ENCODE measurements around the gene AZIN2.

AZIN2 gene

DNA sequence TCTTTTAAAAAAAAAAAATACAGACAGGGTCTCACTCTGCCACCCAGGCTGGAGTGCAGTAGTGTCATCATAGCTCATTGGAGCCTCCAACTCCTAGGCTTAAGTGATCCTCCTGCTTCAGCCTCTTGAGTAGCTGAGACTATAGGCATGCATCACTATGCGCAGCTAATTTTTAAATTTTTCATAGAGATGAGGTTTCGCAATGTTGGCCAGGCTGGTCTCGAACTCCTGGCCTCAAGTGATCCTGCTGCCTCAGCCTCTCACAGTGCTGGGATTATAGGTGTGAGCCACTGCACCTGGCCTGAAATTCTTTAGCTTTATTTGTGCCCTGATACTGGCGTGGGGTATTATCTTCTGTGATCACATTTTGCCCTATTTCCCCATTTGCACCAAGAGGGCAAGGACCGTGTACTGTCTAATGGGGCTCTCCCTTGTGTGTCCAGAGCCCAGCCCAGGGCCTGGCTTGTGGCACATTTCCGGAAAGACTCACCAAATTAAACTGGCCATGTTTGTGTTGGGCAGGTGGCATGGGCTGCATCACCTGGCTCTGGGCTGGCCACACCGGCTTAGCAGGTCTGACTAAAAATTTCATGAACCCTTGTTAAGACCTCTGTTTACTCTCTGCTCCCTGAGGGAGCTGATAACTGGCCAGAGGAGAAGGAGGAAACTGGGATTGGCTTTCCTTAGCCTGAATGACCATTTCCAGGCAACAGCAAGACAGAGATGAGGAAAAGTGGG lies 68.7 kb downstream of the AZIN2 start:
- no peak for DNase-seq (ENCODE audit: extremely low read depth in 1 of 2, low read depth in 1 of 2)

GRCh38 chr1:33150522-33150921 lies 69.6 kb downstream of the AZIN2 start:
- DNase-seq (ENCODE audit: extremely low read depth in 1 of 2, low read depth in 1 of 2) = no peak

DNA sequence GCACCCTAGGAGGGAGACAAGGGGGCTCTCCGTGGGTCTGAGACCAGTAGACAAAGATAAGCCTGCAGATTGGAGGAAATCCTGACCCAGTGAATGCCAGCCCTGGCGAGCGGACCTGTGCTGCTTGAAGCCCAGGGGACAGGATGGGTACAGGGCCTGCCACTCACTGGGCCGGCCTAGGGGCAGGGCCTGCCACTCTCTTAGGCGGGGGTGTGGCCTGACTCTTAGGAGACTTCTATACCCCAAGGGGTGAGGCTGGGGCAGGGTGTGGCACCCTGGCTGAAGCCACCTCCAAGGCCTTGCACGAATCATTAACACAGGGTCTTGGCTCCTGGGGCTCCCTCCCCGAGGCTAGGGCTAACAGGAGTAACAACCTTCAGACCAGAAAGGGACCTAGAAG lies 70.2 kb downstream of the AZIN2 start:
- DNase-seq (ENCODE audit: extremely low read depth in 1 of 2, low read depth in 1 of 2) = no peak

GRCh38 chr1:33152685-33153432 lies 71.9 kb downstream of the AZIN2 start:
- DNase-seq (ENCODE audit: extremely low read depth in 1 of 2, low read depth in 1 of 2) = no peak

DNA sequence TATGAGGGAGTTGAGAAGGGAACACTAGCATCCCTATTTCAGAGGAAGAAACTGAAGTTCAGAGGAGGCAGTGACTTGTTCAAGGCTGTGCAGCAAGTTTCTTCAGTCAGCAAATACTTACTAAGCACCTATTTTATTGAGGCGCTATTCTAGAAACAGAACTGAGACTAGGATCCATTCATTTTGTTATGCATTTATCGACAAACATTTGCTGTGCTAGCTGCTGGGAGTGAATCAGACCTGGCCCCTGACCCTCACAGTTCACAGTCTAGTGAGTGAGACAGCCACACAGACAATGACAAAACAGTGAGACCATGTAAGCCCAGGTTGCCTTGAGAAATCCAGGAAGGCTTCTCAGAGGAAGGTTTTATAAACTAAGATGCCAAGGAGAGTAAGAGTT lies 72.7 kb downstream of the AZIN2 start:
- DNase-seq (ENCODE audit: extremely low read depth in 1 of 2, low read depth in 1 of 2) = no peak

GRCh38 chr1:33155877-33156538 lies 75.1 kb downstream of the AZIN2 start:
- DNase-seq (ENCODE audit: extremely low read depth in 1 of 2, low read depth in 1 of 2) = no peak

- no peak for DNase-seq (ENCODE audit: extremely low read depth in 1 of 2, low read depth in 1 of 2)
Measured at GRCh38 chr1:33157131-33157530, 76.2 kb downstream of the AZIN2 start.

DNA sequence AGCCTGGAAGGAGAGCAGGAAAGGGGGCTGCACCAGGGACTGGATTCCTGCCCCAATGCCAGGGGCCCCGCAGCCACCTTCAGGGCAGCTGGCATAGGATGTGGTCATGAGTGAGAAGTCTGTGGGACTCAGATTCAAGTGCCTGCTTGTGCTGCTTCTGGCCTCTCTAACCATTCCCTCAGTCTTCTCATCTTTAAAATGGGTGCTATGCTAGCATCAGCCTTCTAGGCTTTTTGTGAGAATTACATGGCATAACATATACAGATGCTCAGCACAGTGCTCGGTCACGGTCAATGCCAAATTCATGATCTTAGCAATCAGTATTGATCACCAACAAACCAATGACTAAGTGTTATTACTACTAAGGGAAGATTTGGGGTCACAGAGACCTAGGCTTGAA lies 77.4 kb downstream of the AZIN2 start:
- no peak for DNase-seq (ENCODE audit: extremely low read depth in 1 of 2, low read depth in 1 of 2)

GRCh38 chr1:33159577-33159976 lies 78.6 kb downstream of the AZIN2 start:
- DNase-seq (ENCODE audit: extremely low read depth in 1 of 2, low read depth in 1 of 2) = no peak

DNA sequence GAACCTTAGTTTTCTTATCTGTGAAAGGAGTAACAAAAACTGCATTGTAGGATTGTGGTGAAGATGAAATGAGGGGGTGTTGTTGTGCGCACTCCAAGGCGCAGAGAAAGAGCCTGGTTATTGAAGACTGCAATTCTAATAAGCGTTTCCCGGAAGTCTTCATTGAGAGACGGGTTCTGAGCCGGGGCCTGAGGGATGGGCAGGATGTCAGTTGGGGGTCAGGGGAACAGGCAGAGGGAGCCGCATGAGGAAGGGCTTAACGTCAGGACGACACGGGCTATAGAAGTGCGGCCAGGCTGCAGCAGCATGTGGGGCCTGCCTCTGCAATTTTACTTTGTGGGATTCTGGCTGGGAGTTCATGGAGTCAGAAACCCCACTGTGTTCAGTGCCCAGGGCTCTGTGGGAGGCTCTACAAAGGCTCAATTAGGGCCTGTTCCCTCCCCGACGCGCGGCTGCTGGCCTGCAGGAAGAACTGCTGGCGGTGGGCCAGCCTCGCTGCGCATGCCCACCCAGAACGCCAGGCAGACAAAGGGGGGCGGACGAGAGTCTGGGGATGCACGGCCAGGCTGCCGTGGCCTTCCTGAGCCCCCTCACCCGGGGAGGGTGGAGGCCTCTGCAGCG lies 80.2 kb downstream of the AZIN2 start:
- DNase-seq (ENCODE audit: extremely low read depth in 1 of 2, low read depth in 1 of 2) = no peak

- DNase-seq (ENCODE audit: extremely low read depth in 1 of 2, low read depth in 1 of 2) = no peak
Measured at GRCh38 chr1:33162141-33162540, 81.2 kb downstream of the AZIN2 start.

DNA sequence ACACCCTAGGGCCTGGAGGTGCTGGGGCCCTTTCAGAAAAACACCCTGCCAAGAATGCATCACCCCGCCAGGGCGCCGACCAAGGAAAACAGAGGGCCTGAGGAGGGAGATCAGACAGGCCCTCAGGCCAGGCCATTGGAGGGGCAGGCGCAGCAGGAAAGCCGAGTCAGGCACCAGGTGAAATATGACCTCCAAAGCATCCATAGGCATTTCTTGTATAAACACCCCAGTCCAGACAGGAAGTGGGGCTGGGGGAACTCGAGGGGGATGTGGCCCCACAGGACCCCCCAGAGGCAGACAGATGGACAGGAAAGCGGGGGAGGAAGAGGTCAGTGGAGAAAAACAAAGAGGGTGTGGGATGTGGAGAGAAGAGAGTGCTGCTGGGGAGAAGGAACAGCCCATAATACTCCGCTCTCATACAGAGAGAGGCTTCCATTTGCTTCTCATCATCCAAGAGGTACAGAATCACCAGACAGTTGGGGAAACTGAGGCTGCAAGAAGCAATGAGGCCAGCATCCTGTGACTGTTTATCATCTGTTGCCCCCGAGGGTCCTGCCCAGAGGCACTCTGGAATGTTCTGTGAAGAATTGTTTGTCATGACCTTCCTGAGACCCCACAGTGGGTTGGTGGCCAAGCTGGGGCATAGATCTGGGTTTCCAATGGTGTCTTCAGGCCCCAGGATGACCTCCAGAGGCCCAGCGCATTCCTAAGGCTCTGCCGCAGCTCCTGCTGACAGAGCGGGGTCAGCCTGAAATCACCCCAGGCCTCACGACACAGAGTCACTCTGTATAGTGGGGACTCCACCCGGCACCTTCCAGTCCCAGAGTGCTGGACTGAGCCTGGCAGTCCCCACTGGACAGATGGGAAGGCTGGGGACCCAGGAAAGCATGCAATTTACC lies 82.9 kb downstream of the AZIN2 start:
- no peak for DNase-seq (ENCODE audit: extremely low read depth in 1 of 2, low read depth in 1 of 2)

- DNase-seq (ENCODE audit: extremely low read depth in 1 of 2, low read depth in 1 of 2) = no peak
Measured at GRCh38 chr1:33165209-33165608, 84.3 kb downstream of the AZIN2 start.

GRCh38 chr1:33165809-33166208 lies 84.9 kb downstream of the AZIN2 start:
- DNase-seq (ENCODE audit: extremely low read depth in 1 of 2, low read depth in 1 of 2) = no peak

GRCh38 chr1:33167650-33168447 lies 86.9 kb downstream of the AZIN2 start:
- no peak for DNase-seq (ENCODE audit: extremely low read depth in 1 of 2, low read depth in 1 of 2)

DNA sequence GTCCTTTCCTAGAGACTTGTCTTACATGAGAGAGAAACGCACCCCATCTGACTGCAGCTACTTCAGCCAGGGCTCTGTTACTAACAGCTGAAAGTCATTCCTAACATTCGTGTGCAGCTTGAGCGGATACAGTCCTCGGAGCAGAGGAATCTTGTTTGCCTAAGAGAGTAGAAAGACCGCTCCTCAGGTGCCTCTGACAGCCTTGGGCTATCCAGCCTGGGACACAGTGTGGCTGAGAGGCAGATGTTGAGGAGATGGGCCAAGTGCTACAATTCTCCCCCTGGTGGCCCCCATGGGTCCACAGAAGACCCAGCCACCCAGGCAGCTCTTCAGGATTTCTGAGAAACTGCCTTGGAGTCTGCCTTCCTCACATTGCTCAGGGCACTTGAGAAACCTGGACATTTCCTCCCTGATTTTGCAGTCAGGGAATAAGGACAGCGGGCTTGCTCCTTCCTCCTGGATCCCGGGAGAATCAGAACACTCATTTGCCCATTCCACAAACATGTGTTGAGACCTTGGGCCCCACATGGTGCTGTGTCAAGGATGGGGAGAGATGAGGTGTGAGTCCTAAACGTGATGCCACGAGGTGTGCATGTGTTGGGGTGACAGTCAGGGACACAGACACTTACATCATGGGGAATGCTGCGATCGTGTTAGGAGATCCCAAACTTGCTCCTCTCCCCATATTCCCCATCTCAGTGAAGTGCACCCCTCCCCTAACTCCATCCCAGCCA lies 87.8 kb downstream of the AZIN2 start:
- no peak for DNase-seq (ENCODE audit: extremely low read depth in 1 of 2, low read depth in 1 of 2)

- DNase-seq (ENCODE audit: extremely low read depth in 1 of 2, low read depth in 1 of 2) = no peak
Measured at GRCh38 chr1:33169290-33170055, 88.5 kb downstream of the AZIN2 start.
